GM18520 (cell line): ENCODE measurements around the gene PDE7B.

Experiments used
- ATAC-seq: cut with Tn5 transposase; IDR thresholded peaks from one replicate; pipeline ENCODE4 v1.9.1; 2021; ENCODE audit not compliant: unreplicated experiment

PDE7B gene

DNA sequence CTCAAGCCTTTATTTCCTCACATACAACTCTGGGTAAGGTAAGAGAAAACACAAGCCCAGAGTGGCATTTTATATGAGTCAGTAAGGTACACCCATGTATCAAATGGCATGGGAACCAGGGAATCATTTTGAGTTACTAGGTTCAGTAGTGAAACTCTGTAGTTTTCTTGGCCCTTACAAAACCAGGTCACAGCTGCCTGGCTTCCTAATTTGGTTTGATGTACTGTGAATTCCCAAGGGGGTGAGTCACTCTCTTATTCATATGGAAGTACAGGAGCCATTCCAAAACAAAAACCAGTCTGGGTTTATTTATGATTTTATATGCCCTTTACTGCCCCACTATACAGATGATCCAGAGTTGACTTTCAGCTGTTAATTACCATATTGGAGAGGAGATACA is 70.7 kb downstream of the PDE7B start:
- ATAC-seq = no peak

DNA sequence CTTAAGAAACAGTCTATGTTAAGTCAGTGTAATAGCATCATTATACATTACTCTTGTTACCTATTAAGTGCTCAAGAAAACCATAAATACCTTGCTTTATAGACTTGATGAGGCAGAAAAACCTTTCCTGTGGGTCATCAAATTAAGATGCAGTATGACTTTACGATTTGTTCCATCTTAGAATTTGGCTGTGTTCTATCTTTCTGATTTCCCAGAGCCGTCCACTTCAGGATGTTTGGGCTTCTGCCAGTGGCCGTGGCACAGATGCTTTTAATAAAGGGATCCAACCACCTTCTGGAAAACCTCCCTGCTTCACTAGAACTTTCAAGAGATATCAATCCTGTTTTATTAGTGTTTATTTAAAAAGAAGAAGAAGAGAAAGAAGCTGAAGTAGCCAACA is 71.2 kb downstream of the PDE7B start:
- ATAC-seq = no peak

DNA sequence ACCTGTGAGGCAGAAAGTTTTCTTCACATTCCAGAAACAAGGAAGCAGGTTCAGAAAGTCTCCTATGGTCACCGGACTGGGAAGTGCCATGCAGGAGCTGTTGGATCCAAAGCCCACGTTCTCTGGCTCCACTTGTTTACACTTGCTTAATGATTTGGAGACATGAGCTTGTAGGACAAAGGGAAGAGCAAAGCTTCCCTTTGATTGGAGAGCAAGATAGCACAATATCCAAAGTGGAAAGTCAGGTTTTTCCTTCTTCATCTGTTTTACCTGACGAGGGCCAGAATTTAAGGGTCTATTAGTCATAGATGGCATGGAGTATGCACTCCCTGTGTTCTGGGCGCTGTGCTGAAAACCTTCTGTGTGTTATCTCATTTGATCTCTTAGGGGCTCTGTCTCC is 81.2 kb downstream of the PDE7B start:
- no peak for ATAC-seq

DNA sequence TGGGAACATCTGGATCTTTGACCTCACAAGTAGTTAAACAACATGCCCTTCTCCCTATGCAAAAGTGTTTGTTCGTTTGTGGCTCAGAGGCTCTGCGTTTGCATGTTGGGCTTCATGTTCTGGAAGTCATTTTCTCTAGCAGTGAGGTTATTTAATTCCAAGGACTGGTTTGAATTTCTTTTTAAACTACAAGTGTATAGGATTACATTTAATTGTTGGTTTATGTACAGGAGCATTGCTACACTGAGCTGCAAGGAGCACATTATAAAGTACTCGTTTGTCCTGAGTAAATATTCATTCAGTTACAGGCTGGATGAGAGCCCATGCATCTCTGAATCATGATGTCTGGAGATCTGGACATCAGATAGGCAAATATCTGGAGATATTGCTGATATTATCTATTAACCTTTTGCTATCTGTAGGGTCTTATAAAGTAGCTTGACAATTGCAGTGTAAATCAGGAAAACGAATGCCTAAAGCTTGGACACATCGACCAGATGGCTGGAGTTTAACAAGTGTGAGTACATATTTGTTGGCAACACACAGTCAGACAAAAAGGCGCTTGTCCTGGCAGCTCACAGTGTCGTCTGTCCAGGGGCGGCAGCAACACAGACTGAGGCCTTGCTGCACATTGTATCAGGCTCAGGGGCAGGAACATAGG is 84.6 kb downstream of the PDE7B start:
- no peak for ATAC-seq

DNA sequence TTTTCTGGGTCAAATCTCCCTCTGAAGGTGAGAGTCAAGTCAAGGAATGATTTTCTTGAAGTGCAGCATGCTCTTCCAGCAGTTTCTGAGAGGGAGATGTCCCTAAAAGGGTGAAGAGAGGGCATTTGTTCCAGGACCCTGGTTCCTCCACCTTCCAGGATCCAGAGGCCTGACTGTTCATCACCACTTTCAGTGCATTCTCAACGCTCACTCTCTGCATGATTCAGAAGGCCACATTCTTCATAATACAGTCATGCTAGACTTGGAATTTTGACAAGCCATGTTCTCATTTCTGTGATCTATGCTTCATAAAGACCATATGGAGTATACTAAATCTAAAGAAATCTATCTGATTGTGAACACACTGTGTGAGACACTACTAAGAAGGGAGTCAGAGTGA is 85.1 kb downstream of the PDE7B start:
- no peak for ATAC-seq

DNA sequence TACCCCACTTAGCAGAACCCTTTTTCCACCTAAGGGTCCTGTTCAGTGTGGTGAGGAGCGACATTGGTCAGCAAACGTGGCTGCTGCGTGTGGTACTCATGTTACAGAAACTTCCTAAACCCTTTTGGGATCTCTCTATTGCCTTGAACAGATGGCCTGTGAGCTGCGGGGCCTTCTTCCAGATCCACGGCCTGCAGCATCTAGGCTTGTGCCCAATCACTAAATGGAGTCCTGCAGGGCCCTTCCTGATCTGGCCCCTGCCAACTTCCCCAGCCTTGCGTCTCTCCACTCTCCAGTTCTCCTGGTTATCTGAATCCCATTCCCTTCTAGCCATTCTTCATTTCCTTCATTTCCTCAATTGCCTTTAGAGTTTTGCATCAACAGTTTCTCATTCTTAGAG is 85.6 kb downstream of the PDE7B start:
- ATAC-seq = no peak

DNA sequence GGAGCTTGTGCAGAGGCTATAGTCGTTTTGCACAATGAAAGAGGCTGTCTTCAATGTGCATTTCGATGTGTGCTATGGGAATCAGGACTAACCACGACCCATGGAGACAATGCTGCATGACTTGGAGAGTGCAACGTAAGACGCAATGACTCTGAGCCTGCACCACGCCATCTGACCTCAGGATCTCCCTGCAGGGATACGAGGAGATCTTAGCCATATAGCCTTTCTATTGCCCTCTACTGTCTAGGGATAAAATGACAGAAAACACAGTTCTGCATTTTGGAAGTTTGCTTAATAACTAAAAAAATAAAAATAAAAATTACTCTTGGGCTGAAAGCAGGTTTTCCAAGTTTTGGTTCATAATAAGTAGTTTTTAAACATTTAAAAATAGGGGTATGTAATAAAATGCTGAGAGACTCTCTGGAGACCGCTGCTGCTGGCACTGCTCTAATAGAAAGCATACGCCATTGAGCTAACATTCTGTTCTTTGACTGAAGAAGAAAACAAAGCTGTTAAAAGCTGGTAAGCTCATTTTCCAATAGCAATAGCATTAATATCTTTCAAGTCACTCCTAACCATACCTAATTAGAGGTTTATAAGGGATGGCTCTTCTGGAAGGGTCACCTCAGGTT is 87.2 kb downstream of the PDE7B start:
- ATAC-seq = no peak

DNA sequence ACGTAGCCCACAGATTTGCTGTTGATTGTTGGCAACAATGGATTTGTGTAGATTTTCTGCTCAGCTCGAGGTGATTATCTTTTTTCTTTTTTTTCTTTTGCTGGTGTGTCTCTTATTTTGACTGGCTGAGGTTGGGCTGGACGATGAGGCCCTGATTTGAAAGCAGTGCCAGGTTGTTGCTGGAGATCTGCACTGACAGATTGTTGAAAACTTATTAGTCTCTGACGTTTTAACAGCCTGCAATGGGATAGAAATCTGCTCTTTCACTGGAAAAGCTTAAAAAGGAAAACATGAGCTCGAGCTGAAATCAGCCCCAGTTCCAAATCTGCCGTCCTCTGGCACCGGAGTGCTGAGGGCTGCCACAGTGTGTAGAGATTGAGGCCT is 87.7 kb downstream of the PDE7B start:
- no peak for ATAC-seq

DNA sequence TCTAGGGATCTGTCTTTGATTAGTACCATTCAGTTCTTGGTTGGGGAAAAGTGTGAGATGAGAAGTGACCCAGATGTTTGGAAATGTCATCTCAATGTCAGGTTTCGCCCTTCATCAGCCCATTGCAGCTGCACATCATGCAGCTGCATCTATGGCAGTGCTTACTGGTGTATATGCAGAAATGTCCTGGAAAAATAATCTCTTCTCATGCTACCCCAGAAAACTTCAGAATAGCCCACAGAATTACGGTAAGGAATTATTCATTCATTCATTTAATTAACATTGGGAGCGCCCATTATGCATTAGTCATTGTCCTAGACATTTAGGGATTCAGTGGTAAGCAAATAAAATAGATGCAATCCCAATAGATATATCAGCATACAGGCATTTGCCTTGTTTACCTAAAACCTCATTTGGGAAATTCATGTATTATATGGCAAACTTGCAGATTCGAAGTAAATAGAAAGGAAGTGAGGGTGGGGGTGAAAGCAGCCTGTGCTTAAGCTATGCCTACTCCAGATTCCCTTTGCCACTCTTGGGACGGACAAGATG is 89.2 kb downstream of the PDE7B start:
- ATAC-seq = no peak

DNA sequence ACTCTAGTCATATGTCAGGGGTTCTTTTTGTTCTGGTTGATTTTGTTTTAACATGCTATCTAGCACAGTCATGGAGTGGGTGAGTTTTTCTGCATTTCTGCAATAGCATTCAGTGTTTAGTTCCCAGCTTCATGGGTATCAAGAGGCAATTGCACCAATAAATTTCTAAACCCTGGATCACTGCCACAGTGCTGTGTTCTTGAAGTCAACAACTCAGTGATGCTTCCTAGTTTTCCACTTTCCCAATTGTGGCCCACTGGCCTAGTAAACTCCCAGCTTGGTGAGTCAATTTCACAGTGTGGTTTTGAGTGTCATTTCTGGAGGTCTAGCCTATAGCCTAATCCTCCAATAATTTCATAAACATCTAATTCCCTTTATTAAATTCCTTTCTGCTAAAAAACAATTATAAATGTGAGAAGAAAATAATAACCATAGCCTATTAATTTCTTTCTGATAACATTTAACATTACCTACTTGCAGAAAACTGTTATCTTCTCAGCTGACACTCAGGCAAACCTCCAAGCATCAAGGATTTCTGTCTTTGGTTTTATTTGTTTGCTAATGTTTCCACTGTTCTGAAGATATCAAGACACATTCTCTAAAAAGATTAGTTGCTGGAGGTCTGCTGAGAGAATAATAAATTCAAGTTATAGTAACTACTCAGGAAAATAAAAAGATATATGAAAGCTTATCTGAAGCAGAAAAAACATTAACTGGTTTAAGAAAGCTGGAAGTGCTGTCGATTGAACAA is 89.9 kb downstream of the PDE7B start:
- ATAC-seq = no peak

DNA sequence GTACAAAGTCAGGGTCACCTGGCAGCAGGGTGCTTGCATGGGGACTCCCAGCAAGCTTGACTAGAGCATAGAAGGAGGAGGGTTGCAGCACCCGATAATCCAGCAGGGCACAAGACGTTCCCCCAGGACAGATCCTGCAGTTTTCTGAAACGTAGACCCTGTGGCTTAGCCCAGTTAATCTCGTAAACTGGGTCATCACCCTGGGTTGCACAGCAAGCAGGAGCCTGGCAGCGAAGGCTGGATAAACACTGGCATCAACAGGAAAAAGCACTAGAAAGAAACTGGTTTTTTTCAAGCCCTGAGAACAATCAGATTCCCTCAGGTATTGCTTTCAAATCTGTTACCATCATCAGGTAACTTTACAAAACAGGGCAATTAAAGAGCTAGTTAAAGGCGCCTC is 92.6 kb downstream of the PDE7B start:
- no peak for ATAC-seq

- no peak for ATAC-seq
These were observed 95.2 kb downstream of the PDE7B start for GRCh38 chr6:135946674-135947073.

GRCh38 chr6:135950669-135951068 is 99.2 kb downstream of the PDE7B start:
- no peak for ATAC-seq

GRCh38 chr6:135951169-135951568 is 99.7 kb downstream of the PDE7B start:
- no peak for ATAC-seq

DNA sequence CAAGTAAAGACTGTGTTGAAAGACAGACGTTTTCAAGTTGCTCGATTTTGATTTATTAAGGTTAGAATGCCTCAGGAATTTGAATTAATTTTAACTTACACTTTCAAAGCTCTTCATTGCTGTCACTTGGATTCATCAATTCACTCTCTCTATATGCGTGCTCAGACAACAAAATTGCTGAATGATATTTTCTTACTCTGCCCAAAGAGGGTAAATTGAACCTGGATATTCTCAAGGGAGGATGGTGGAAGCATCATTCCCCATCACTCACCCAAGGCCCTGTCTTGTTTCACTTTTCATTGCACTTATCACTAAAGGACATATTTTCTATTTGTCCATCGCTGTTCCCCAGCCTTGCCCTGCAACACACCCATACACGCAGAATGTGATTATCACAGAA is 102.3 kb downstream of the PDE7B start:
- ATAC-seq = no peak

DNA sequence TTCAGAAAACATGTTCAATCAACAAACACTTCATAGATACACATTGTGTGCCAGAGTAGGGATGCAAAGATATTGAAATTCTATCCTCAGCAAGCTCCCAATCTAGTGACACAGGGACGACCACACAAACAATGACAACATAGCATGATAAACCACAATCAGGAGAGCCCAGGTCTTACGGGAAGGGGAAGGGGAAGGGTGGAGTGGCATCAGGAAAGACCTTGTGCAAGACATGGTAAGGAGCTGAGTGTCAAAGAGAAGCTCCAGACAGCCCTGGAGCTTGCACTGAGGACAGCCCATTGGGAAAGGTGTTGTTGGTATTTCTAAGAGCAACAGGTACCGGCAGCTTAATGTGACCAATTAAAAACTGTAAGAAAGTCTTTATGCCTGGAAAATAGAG is 103.6 kb downstream of the PDE7B start:
- no peak for ATAC-seq

GRCh38 chr6:135962731-135963130 is 111.2 kb downstream of the PDE7B start:
- no peak for ATAC-seq

GRCh38 chr6:135970750-135971149 is 119.2 kb downstream of the PDE7B start:
- ATAC-seq = no peak

DNA sequence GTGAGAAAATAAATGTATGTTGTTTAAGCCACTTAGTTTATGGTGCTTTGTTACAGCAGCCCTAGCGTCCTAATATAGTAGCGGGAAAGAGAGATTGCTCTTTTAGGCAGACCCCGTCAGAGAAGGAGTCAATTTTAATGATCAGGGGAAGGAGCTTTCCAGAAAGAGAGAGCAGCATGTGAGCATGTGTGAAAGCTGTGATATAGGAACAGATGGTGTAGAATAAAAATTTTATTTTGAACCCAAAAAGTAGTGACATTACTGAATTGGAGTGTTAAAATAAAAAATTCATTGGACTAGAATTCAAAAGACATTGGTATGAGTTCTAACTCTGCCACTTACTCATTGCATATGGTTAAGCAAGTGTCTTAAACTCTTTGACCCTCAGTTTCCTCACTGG is 119.8 kb downstream of the PDE7B start:
- ATAC-seq = no peak

DNA sequence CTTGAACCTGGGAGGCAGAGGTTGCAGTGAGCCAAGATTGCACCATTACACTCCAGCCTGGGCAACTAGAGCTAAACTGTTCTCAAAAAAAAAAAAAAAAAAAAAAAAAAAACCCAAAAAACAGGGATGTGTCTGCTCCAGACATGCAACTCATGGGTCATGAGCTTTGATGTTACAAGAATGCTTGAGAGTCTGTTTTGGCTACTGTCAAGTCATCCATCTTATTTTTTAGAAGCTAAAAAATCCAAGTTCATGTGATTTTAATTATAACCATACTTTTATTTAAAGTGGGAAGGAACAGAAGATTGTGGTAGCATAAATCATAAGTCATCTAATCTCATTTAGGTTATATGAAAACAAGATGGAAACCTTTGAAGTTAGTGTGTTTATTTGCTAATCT is 120.6 kb downstream of the PDE7B start:
- no peak for ATAC-seq

GRCh38 chr6:135972586-135972985 is 121.1 kb downstream of the PDE7B start:
- ATAC-seq = no peak

GRCh38 chr6:135974426-135974825 is 122.9 kb downstream of the PDE7B start:
- no peak for ATAC-seq
